ENCODE measurements around the gene DCLK3.

- TF ChIP-seq POLR2A (IDR thresholded peaks at IDR 0.05): no peak
- TF ChIP-seq CTCF (IDR thresholded peaks at IDR 0.05): no peak
Observed at GRCh38 chr3:36681867-36682266, 82.5 kb downstream of the DCLK3 start.
